Naive thymus-derived CD4-positive, alpha-beta T cell (primary cell): ENCODE results near the gene ZNF202. TPM values are rescaled to one million over a fixed set of nuclear protein-coding genes. Genes with fewer than 3 reads are reported as not detected.
"Not testable (repeated sequence)": the region's sequence is repeated elsewhere in the genome, so short reads cannot be mapped to it uniquely, and the experiment has no call there.

Experiments
- ATAC-seq: fragments of 150-1000 bp; cut with Tn5 transposase; 2 replicates; pipeline ENCODE4 v1.10.0; 2021; ENCODE audit warnings: mild to moderate bottlenecking, moderate library complexity
- CTCF ChIA-PET: fragments of 350-600 bp; sonication (Branson Sonifier 250); formaldehyde crosslinking; loops from one replicate; lab custom pipeline; 2021; ENCODE audit warnings: antibody characterized with exemption; lab: Charles Lee
- POLR2A ChIA-PET: fragments of 350-600 bp; sonication (Branson Sonifier 250); formaldehyde crosslinking; loops from one replicate; lab custom pipeline; 2021; ENCODE audit warnings: antibody characterized with exemption, inconsistent platforms; lab: Charles Lee
- DNase-seq, 9 donors: peaks; one replicate each; pipeline versions ENCODE4 v3.0.0 to v3.0.0-alpha.2; 2020 to 2022; ENCODE audit warnings: mixed read lengths in 1 of 9
- H3K27ac ChIP-seq: one replicate; pipeline ENCODE4 v1.7.0; 2013; ENCODE audit warnings: mild to moderate bottlenecking, low read depth, low read length, moderate library complexity
- H3K27me3 ChIP-seq, 2 donors: one replicate each; pipeline ENCODE4 v1.7.0; 2013; ENCODE audit warnings: low read length in 2 of 2, mild to moderate bottlenecking in 2 of 2, moderate library complexity in 2 of 2; ENCODE audit not compliant: control insufficient read depth in 2 of 2, insufficient read depth in 2 of 2
- H3K36me3 ChIP-seq, 3 experiments: 1 replicate in 2 of 3; 2 replicates in 1 of 3; pipeline ENCODE4 v1.7.0; 2013; ENCODE audit warnings: low read length in 3 of 3, mild to moderate bottlenecking in 3 of 3, moderate library complexity in 1 of 3; ENCODE audit not compliant: insufficient read depth in 3 of 3, control insufficient read depth in 2 of 3
- H3K4me1 ChIP-seq, 2 donors: one replicate each; pipeline ENCODE4 v1.7.0; 2013; ENCODE audit warnings: low read length in 2 of 2, mild to moderate bottlenecking in 2 of 2, moderate library complexity in 1 of 2; ENCODE audit not compliant: control insufficient read depth in 2 of 2, insufficient read depth in 2 of 2
- H3K4me3 ChIP-seq: 2 replicates; pipeline ENCODE4 v1.7.0; 2013; ENCODE audit warnings: mild to moderate bottlenecking, low read length
- H3K9me3 ChIP-seq, 3 experiments: 1 replicate in 2 of 3; 2 replicates in 1 of 3; pipeline ENCODE4 v1.7.0; 2013; ENCODE audit warnings: low read length in 3 of 3; ENCODE audit not compliant: control insufficient read depth in 2 of 3
- H3K27ac Mint-ChIP-seq, 9 donors: one replicate each; pipeline ENCODE4 v1.8.0; 2020 to 2022; ENCODE audit warnings: mixed read lengths in 9 of 9, mild to moderate bottlenecking in 8 of 9, moderate library complexity in 5 of 9, inconsistent platforms in 2 of 9
- H3K27me3 Mint-ChIP-seq, 5 donors: one replicate each; pipeline ENCODE4 v1.8.0; 2021 to 2022; ENCODE audit warnings: mixed read lengths in 5 of 5, mild to moderate bottlenecking in 1 of 5
- H3K36me3 Mint-ChIP-seq, 5 donors: one replicate each; pipeline ENCODE4 v1.8.0; 2020 to 2022; ENCODE audit warnings: mixed read lengths in 5 of 5, mild to moderate bottlenecking in 3 of 5, inconsistent platforms in 1 of 5
- H3K4me1 Mint-ChIP-seq, 7 donors: one replicate each; pipeline ENCODE4 v1.8.0; 2020 to 2022; ENCODE audit warnings: mixed read lengths in 7 of 7, mild to moderate bottlenecking in 3 of 7, inconsistent platforms in 1 of 7
- H3K4me3 Mint-ChIP-seq, 10 donors: one replicate each; pipeline ENCODE4 v1.8.0; 2020 to 2022; ENCODE audit warnings: mild to moderate bottlenecking in 10 of 10, mixed read lengths in 10 of 10, moderate library complexity in 6 of 10, inconsistent platforms in 2 of 10
- H3K9me3 Mint-ChIP-seq, 11 donors: one replicate each; pipeline ENCODE4 v1.8.0; 2020 to 2022; ENCODE audit warnings: mixed read lengths in 11 of 11, mild to moderate bottlenecking in 4 of 11, inconsistent platforms in 1 of 11, moderate library complexity in 1 of 11
- intact Hi-C, 2 donors: fragments of 100-400 bp; cut with micrococcal nuclease; formaldehyde crosslinking; loops; one replicate each; pipeline ENCODE4 v1.15.1; 2023
- polyA plus RNA-seq, 2 donors: library from polyadenylated mRNA; unstranded; fragments of 300-500 nt; fragmentation: Illumina TruSeq; gene quantifications; one replicate each; pipeline ENCODE4 v1.2.3, GENCODE V29; 2021
- total RNA-seq, 6 experiments: library from RNA in 5 of 6; stranded (reverse) in 5 of 6; gene quantifications; 1 replicate in 5 of 6; 2 replicates in 1 of 6; pipeline ENCODE4 v1.2.3 and lab custom pipeline; 2021 to 2026

ZNF202 gene
- total and polyA plus RNA-seq, 7 experiments from 2014 or later: 5.8 to 27.0 (median 15.9) TPM

GRCh38 chr11:123755813-123756212 lies 14.4 kb upstream of the ZNF202 start:
- CTCF ChIA-PET: no interaction called here
- H3K27ac Mint-ChIP-seq: peak overlapping the region in 1 of 9 donors; percentile 74
- H3K36me3 Mint-ChIP-seq: peaks cover 0 to 13% (median 0%) of the 10 kb centered on the region in 5 donors
- H3K4me3 Mint-ChIP-seq: peak overlapping the region in 1 of 10 donors; percentile 49
- Histone ChIP-seq H3K9me3 (no peaks in the 10 kb centered on the region), H3K4me1 (no peaks in the 10 kb centered on the region), H3K4me3 (no peak overlapping the region), H3K27ac (no peak overlapping the region), H3K27me3 (no peaks in the 10 kb centered on the region), H3K36me3 (no peaks in the 10 kb centered on the region)
- peaks cover 0 to 5% (median 0%) of the 10 kb centered on the region in 11 donors for H3K9me3 Mint-ChIP-seq
- intact Hi-C loops: loop anchor here in 1 of 2 donors (1.0 kb wide), 1 partner anchor 15 kb away; the partner anchor contains the start of gene ZNF202
- DNase-seq (no peak), ATAC-seq (no peak)
- H3K4me1 Mint-ChIP-seq: peaks cover 0 to 67% (median 0%) of the 10 kb centered on the region in 7 donors
- peaks cover 1 to 42% (median 38%) of the 10 kb centered on the region in 5 donors for H3K27me3 Mint-ChIP-seq
- POLR2A ChIA-PET: no interaction called here

- no peak overlapping the region for H3K27ac ChIP-seq
- peak overlapping the region in 1 of 9 donors; percentile 74 for H3K27ac Mint-ChIP-seq
- no peak for DNase-seq
- POLR2A ChIA-PET: no interaction called here
- intact Hi-C loops: loop anchor here in 1 of 2 donors (1.0 kb wide), 1 partner anchor 14 kb away; the partner anchor contains the start of gene ZNF202
- no peaks in the 10 kb centered on the region for H3K27me3 ChIP-seq
- CTCF ChIA-PET: no interaction called here
- H3K4me3 Mint-ChIP-seq: peak overlapping the region in 1 of 10 donors; percentile 49
- peaks cover 0 to 16% (median 0%) of the 10 kb centered on the region in 5 donors for H3K36me3 Mint-ChIP-seq
- H3K27me3 Mint-ChIP-seq: peaks cover 3 to 44% (median 42%) of the 10 kb centered on the region in 5 donors
- no peaks in the 10 kb centered on the region for H3K9me3 ChIP-seq
- no peaks in the 10 kb centered on the region for H3K4me1 ChIP-seq
- H3K4me1 Mint-ChIP-seq: peaks cover 0 to 67% (median 0%) of the 10 kb centered on the region in 7 donors
- H3K4me3 ChIP-seq: no peak overlapping the region
- H3K36me3 ChIP-seq: no peaks in the 10 kb centered on the region
- no peak for ATAC-seq
- H3K9me3 Mint-ChIP-seq: peaks cover 0 to 5% (median 0%) of the 10 kb centered on the region in 11 donors
Observed at GRCh38 chr11:123755344-123755743, 13.9 kb upstream of the ZNF202 start.

- ATAC-seq (no peak), DNase-seq (no peak)
- no peaks in the 10 kb centered on the region for H3K9me3 ChIP-seq
- no peaks in the 10 kb centered on the region for H3K4me1 ChIP-seq
- intact Hi-C loops: no loop called here
- ChIA-PET POLR2A (no interaction called here), CTCF (no interaction called here)
- Mint-ChIP-seq H3K36me3 (peaks cover 0 to 16% (median 0%) of the 10 kb centered on the region in 5 donors), H3K27me3 (peaks cover 11 to 52% (median 46%) of the 10 kb centered on the region in 5 donors), H3K4me1 (peaks cover 0 to 67% (median 0%) of the 10 kb centered on the region in 7 donors), H3K4me3 (peak within 1 kb of the TSS in 1 of 10 donors; percentile 55), H3K27ac (peak within 1 kb of the TSS in 1 of 9 donors; percentile 74), H3K9me3 (peaks cover 0 to 12% (median 1%) of the 10 kb centered on the region in 11 donors)
- H3K4me3 ChIP-seq: no peak within 1 kb of the TSS
- no peaks in the 10 kb centered on the region for H3K27me3 ChIP-seq
- no peak within 1 kb of the TSS for H3K27ac ChIP-seq
- H3K36me3 ChIP-seq: no peaks in the 10 kb centered on the region
Observed at GRCh38 chr11:123754101-123754568, 12.7 kb upstream of the ZNF202 start, which contains the start of gene OR6X1. OR6X1 (minus strand) TSS chr11:123754518; CDS start chr11:123754518, 0 bp downstream.

- ATAC-seq: no peak
- Mint-ChIP-seq H3K27me3 (peaks cover 17 to 56% (median 48%) of the 10 kb centered on the region in 5 donors), H3K36me3 (peaks cover 0 to 15% (median 0%) of the 10 kb centered on the region in 5 donors)
Observed at GRCh38 chr11:123753110-123753509, 11.7 kb upstream of the ZNF202 start.

GRCh38 chr11:123751781-123752180 lies 10.3 kb upstream of the ZNF202 start:
- no peak for ATAC-seq
- intact Hi-C loops: no loop called here
- Mint-ChIP-seq H3K4me1 (peaks cover 0 to 48% (median 0%) of the 10 kb centered on the region in 7 donors), H3K27me3 (peaks cover 22 to 61% (median 52%) of the 10 kb centered on the region in 5 donors), H3K36me3 (peaks cover 0 to 14% (median 3%) of the 10 kb centered on the region in 5 donors), H3K9me3 (peaks cover 0 to 17% (median 5%) of the 10 kb centered on the region in 11 donors), H3K4me3 (no peak overlapping the region), H3K27ac (no peak overlapping the region)
- ChIA-PET POLR2A (no interaction called here), CTCF (interaction anchor here (0.6 kb wide), 1 partner anchor 1107 kb away, joined by 3 read pairs; no protein-coding TSS in a partner anchor)
- Histone ChIP-seq H3K9me3 (no peaks in the 10 kb centered on the region), H3K27ac (no peak overlapping the region), H3K27me3 (no peaks in the 10 kb centered on the region), H3K36me3 (no peaks in the 10 kb centered on the region), H3K4me1 (no peaks in the 10 kb centered on the region), H3K4me3 (no peak overlapping the region)
- DNase-seq: no peak

More at GRCh38 chr11:123753110-123753509, 11.7 kb upstream of the ZNF202 start:
- Histone ChIP-seq H3K4me3 (no peak overlapping the region), H3K9me3 (no peaks in the 10 kb centered on the region), H3K36me3 (no peaks in the 10 kb centered on the region), H3K4me1 (no peaks in the 10 kb centered on the region), H3K27ac (no peak overlapping the region), H3K27me3 (no peaks in the 10 kb centered on the region)
- H3K4me3 Mint-ChIP-seq: peak overlapping the region in 1 of 10 donors; percentile 19
- intact Hi-C loops: no loop called here
- H3K4me1 Mint-ChIP-seq: peaks cover 0 to 59% (median 0%) of the 10 kb centered on the region in 7 donors
- H3K9me3 Mint-ChIP-seq: peaks cover 0 to 12% (median 5%) of the 10 kb centered on the region in 11 donors
- no peak for DNase-seq
- POLR2A ChIA-PET: no interaction called here
- H3K27ac Mint-ChIP-seq: peak overlapping the region in 1 of 9 donors; percentile 2
- CTCF ChIA-PET: interaction anchor here (0.6 kb wide), 1 partner anchor 1057 kb away, joined by 3 read pairs; no protein-coding TSS in a partner anchor

GRCh38 chr11:123748349-123748748 lies 6.9 kb upstream of the ZNF202 start:
- H3K27ac ChIP-seq, H3K27ac Mint-ChIP-seq, H3K4me3 ChIP-seq, H3K27me3 ChIP-seq, H3K4me3 Mint-ChIP-seq, H3K4me1 ChIP-seq, H3K36me3 ChIP-seq, ATAC-seq, intact Hi-C loops, CTCF ChIA-PET, DNase-seq, H3K36me3 Mint-ChIP-seq, H3K9me3 ChIP-seq: not testable (repeated sequence)
- H3K4me1 Mint-ChIP-seq: peaks cover 0 to 14% (median 0%) of the 10 kb centered on the region in 7 donors
- peaks cover 16 to 58% (median 46%) of the 10 kb centered on the region in 5 donors for H3K27me3 Mint-ChIP-seq
- POLR2A ChIA-PET: interaction anchor here (1.3 kb wide), 1 partner anchor 10 kb away, joined by 4 read pairs; no protein-coding TSS in a partner anchor
- peaks cover 0 to 17% (median 5%) of the 10 kb centered on the region in 11 donors for H3K9me3 Mint-ChIP-seq
